K562 (cell line): ENCODE measurements around the gene DHPS. TPM values are rescaled to one million over a fixed set of nuclear protein-coding genes. Genes with fewer than 3 reads are reported as not detected.

Source experiments
- BCOR ChIP-seq: fragments of 450-650 bp; IDR thresholded peaks from 2 replicates; pipeline ENCODE4 v1.6.1; 2016
- CCAR2 ChIP-seq: fragments of 200-400 bp; formaldehyde crosslinking; IDR thresholded peaks from 2 replicates; pipeline ENCODE4 v1.6.1; 2017; ENCODE audit warnings: mild to moderate bottlenecking, low read depth, low read length
- CHD1 ChIP-seq: fragments of 200-600 bp; sonication (generic); IDR thresholded peaks from one replicate; pipeline ENCODE4 v1.6.1; 2012; ENCODE audit warnings: mild to moderate bottlenecking, moderate library complexity, low read length, inconsistent platforms
- ETV6 ChIP-seq, 3 experiments: fragments of 150-350 bp in 1 of 3; sonication (generic) in 1 of 3; formaldehyde crosslinking in 1 of 3; IDR thresholded peaks; 2 replicates each; pipeline versions ENCODE4 v1.6.1 to v1.8.0; 2014 to 2022; ENCODE audit warnings: borderline replicate concordance in 2 of 3, low read depth in 2 of 3, antibody characterized with exemption in 1 of 3, low read length in 1 of 3, mild to moderate bottlenecking in 1 of 3, missing genetic modification reagents in 1 of 3
- HDAC1 ChIP-seq, 2 experiments: fragments of 450-650 bp; IDR thresholded peaks; 2 replicates each; pipeline ENCODE4 v1.6.1; 2016 to 2017; ENCODE audit warnings: inconsistent platforms in 1 of 2, mild to moderate bottlenecking in 1 of 2, moderate library complexity in 1 of 2
- MYBL2 ChIP-seq, 2 experiments: fragments of 450-650 bp in 1 of 2; sonication (generic) in 1 of 2; formaldehyde crosslinking in 1 of 2; IDR thresholded peaks; 2 replicates each; pipeline versions ENCODE4 v1.6.1 to v1.8.1; 2017 to 2022; ENCODE audit warnings: borderline replicate concordance in 1 of 2, inconsistent platforms in 1 of 2, low read depth in 1 of 2, mild to moderate bottlenecking in 1 of 2, missing genetic modification reagents in 1 of 2, moderate library complexity in 1 of 2
- NEUROD1 ChIP-seq: fragments of 150-350 bp; IDR thresholded peaks from 2 replicates; pipeline ENCODE4 v1.6.1; 2014; ENCODE audit warnings: borderline replicate concordance, low read length, low read depth; ENCODE audit not compliant: partially characterized antibody
- OTX1 ChIP-seq: fragments of 450-650 bp; formaldehyde crosslinking; IDR thresholded peaks from 2 replicates; pipeline ENCODE4 v1.4.0; 2022; ENCODE audit warnings: mild to moderate bottlenecking
- TAF7 ChIP-seq: fragments of 450-650 bp; IDR thresholded peaks from 2 replicates; pipeline ENCODE4 v1.6.1; 2016; ENCODE audit warnings: missing genetic modification characterization, missing compliant biosample characterization
- TOE1 ChIP-seq, 2 experiments: fragments of 450-650 bp in 1 of 2; sonication (generic) in 1 of 2; formaldehyde crosslinking in 1 of 2; IDR thresholded peaks; 2 replicates each; pipeline versions ENCODE4 v1.7.1 to v1.8.0; 2016 to 2022; ENCODE audit warnings: borderline replicate concordance in 2 of 2, mild to moderate bottlenecking in 2 of 2, antibody characterized with exemption in 1 of 2, inconsistent platforms in 1 of 2, low read depth in 1 of 2, missing genetic modification reagents in 1 of 2, moderate library complexity in 1 of 2
- XRCC5 ChIP-seq: fragments of 200-400 bp; formaldehyde crosslinking; IDR thresholded peaks from 2 replicates; pipeline ENCODE4 v1.6.1; 2017; ENCODE audit warnings: low read depth, mild to moderate bottlenecking, low read length
- ZC3H11A ChIP-seq: IDR thresholded peaks from 2 replicates; pipeline ENCODE4 v1.6.1; 2012; ENCODE audit warnings: low read depth, low read length, improper control_type of control experiment
- ZNF717 ChIP-seq: fragments of 250-450 bp; sonication (Bioruptor Pico); IDR thresholded peaks from 2 replicates; pipeline ENCODE4 v1.5.0; 2021
- ZSCAN32 ChIP-seq: fragments of 450-650 bp; formaldehyde crosslinking; IDR thresholded peaks from 2 replicates; pipeline ENCODE4 v1.4.0; 2020; ENCODE audit warnings: mild to moderate bottlenecking, moderate library complexity
- polyA plus RNA-seq, 8 experiments: library from polyadenylated mRNA; depleted of rRNA in 4 of 8; stranded (reverse) in 5 of 8; unstranded in 3 of 8; fragments of >200 nt; fragmentation: Nextera tagmentation in 2 of 8; fragmentation: Illumina TruSeq in 1 of 8; extraction: Ambion mirVana in 2 of 8; extraction: Trizol in 1 of 8; gene quantifications; 2 replicates each; pipeline versions ENCODE4 v1.2.1 to v1.2.3, GENCODE V29; 2011 to 2014; ENCODE audit warnings: inconsistent platforms in 1 of 8, missing spikeins in 1 of 8
- total RNA-seq, 7 experiments: library from RNA; depleted of rRNA in 6 of 7; stranded (reverse); fragments of >200 nt in 6 of 7; fragmentation: Illumina TruSeq in 2 of 7; extraction: Trizol in 2 of 7; gene quantifications; 2 replicates each; pipeline versions ENCODE4 v1.2.1 to v1.2.3, GENCODE V29; 2011 to 2021; ENCODE audit warnings: low replicate concordance in 1 of 7
- TF ChIP-seq, protein P1 (sequence below): fragments of 250-450 bp; sonication (Bioruptor Pico); IDR thresholded peaks from 2 replicates; pipeline ENCODE4 v1.5.0; 2022; ENCODE audit warnings: mild to moderate bottlenecking
- TF ChIP-seq, protein P2 (sequence below): IDR thresholded peaks from 2 replicates; pipeline ENCODE4 v1.6.1; 2016; ENCODE audit warnings: missing genetic modification characterization, missing compliant biosample characterization
- TF ChIP-seq, protein P3 (sequence below): fragments of 250-450 bp; sonication (Bioruptor Pico); IDR thresholded peaks from 2 replicates; pipeline ENCODE4 v1.5.0; 2021
- TF ChIP-seq, protein P4 (sequence below): fragments of 450-650 bp; formaldehyde crosslinking; IDR thresholded peaks from 2 replicates; pipeline ENCODE4 v1.4.0; 2020; ENCODE audit warnings: mild to moderate bottlenecking, moderate library complexity
- TF ChIP-seq, protein P5 (sequence below): sonication (generic); IDR thresholded peaks from 2 replicates; pipeline ENCODE4 v1.6.1; 2016

DHPS gene
- total and polyA plus RNA-seq, 9 of the 15 experiments (the other 6 are each of a cell fraction or from before 2014, with no cell fraction given), result 47.1 to 110 (median 79.9) TPM

DNA sequence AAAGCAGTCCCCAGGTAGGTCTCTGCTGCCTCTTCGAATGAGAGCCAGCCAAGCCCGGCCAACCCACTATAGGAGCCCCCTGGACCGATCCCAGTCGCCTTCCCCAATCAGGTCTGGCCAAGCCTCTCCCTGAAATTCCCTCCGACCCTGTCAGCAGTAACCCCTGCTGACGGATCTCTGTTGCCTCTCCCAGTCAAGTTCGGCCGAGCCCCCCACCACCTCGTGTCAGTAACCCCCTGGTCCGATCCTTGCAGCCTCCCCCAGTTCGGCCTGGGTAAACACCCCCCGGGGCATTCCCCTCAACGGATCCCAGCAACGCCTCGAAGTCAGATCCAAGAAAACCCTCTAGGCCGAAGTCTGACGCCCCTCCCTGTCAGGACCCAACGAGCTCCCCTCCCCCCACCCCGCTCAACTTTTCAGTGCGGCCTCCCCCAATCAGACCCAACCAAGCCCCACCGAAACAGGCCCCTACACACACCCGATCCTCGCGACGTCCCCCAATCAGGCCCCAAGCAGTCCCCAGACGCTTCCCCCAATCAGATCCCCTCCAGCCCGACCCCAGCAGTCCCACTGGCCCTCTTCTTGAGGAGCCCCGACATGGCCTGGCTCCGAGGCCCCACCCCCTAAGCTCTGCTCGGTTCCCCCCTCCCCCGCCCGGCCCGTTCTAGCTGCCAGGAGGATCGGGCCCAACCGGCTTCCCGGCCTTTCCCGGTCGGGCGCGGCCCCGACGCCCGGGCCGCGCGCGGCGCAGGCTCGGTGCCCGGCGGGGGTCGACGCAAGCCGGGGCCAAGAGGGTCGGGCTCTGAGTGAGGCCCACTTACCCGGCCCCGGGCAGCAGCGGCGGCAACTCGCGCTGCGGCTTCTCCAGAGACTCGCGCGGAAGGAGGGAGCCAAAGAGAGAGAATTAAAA, 40.2 kb upstream of the DHPS start (continued):
- TF ChIP-seq, protein P1, sequence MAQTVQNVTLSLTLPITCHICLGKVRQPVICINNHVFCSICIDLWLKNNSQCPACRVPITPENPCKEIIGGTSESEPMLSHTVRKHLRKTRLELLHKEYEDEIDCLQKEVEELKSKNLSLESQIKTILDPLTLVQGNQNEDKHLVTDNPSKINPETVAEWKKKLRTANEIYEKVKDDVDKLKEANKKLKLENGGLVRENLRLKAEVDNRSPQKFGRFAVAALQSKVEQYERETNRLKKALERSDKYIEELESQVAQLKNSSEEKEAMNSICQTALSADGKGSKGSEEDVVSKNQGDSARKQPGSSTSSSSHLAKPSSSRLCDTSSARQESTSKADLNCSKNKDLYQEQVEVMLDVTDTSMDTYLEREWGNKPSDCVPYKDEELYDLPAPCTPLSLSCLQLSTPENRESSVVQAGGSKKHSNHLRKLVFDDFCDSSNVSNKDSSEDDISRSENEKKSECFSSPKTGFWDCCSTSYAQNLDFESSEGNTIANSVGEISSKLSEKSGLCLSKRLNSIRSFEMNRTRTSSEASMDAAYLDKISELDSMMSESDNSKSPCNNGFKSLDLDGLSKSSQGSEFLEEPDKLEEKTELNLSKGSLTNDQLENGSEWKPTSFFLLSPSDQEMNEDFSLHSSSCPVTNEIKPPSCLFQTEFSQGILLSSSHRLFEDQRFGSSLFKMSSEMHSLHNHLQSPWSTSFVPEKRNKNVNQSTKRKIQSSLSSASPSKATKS (CRISPR knock-in tag), result no peak
- TF ChIP-seq OTX1 (CRISPR knock-in tag) (no peak), ZNF717 (CRISPR knock-in tag) (no peak), ZC3H11A (no peak), BCOR (no peak), ETV6 (IDR thresholded peaks at IDR 0.05; ENCODE audit: borderline replicate concordance in 1 of 2, low read depth in 2 of 2, low read length in 1 of 2) (no peak), ETV6 (CRISPR knock-in tag; IDR thresholded peaks at IDR 0.05; ENCODE audit: borderline replicate concordance) (no peak), TAF7 (tag) (0 out of 2 replicates have a peak, but pooled peaks have one; percentile 29), CCAR2 (no peak), HDAC1 (IDR thresholded peaks at IDR 0.05) (peak in 1 of 2 experiments; percentile 54; a peak in 2 of 4 replicates), XRCC5 (no peak), TOE1 (IDR thresholded peaks at IDR 0.05; ENCODE audit: borderline replicate concordance) (no peak), TOE1 (CRISPR knock-in tag; IDR thresholded peaks at IDR 0.05; ENCODE audit: borderline replicate concordance, low read depth) (no peak), MYBL2 (IDR thresholded peaks at IDR 0.05; ENCODE audit: low read depth) (no peak), MYBL2 (CRISPR knock-in tag; IDR thresholded peaks at IDR 0.05; ENCODE audit: borderline replicate concordance) (no peak), NEUROD1 (no peak), CHD1 (peak; percentile 66), ZSCAN32 (CRISPR knock-in tag) (no peak)
- TF ChIP-seq, protein P2, sequence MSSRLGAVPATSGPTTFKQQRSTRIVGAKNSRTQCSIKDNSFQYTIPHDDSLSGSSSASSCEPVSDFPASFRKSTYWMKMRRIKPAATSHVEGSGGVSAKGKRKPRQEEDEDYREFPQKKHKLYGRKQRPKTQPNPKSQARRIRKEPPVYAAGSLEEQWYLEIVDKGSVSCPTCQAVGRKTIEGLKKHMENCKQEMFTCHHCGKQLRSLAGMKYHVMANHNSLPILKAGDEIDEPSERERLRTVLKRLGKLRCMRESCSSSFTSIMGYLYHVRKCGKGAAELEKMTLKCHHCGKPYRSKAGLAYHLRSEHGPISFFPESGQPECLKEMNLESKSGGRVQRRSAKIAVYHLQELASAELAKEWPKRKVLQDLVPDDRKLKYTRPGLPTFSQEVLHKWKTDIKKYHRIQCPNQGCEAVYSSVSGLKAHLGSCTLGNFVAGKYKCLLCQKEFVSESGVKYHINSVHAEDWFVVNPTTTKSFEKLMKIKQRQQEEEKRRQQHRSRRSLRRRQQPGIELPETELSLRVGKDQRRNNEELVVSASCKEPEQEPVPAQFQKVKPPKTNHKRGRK (tag), result no peak
- TF ChIP-seq, protein P3, sequence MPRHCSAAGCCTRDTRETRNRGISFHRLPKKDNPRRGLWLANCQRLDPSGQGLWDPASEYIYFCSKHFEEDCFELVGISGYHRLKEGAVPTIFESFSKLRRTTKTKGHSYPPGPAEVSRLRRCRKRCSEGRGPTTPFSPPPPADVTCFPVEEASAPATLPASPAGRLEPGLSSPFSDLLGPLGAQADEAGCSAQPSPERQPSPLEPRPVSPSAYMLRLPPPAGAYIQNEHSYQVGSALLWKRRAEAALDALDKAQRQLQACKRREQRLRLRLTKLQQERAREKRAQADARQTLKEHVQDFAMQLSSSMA (CRISPR knock-in tag), result no peak
- TF ChIP-seq, protein P4, sequence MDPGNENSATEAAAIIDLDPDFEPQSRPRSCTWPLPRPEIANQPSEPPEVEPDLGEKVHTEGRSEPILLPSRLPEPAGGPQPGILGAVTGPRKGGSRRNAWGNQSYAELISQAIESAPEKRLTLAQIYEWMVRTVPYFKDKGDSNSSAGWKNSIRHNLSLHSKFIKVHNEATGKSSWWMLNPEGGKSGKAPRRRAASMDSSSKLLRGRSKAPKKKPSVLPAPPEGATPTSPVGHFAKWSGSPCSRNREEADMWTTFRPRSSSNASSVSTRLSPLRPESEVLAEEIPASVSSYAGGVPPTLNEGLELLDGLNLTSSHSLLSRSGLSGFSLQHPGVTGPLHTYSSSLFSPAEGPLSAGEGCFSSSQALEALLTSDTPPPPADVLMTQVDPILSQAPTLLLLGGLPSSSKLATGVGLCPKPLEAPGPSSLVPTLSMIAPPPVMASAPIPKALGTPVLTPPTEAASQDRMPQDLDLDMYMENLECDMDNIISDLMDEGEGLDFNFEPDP (CRISPR knock-in tag), result no peak
- TF ChIP-seq, protein P5, sequence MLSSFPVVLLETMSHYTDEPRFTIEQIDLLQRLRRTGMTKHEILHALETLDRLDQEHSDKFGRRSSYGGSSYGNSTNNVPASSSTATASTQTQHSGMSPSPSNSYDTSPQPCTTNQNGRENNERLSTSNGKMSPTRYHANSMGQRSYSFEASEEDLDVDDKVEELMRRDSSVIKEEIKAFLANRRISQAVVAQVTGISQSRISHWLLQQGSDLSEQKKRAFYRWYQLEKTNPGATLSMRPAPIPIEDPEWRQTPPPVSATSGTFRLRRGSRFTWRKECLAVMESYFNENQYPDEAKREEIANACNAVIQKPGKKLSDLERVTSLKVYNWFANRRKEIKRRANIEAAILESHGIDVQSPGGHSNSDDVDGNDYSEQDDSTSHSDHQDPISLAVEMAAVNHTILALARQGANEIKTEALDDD, result no peak
